NOMO-1 treated with dmso at 0.1 percent for 144 hours (cell line): ENCODE measurements around the gene NCOA3.
"Not testable (repeated sequence)": the region's sequence is repeated elsewhere in the genome, so short reads cannot be mapped to it uniquely, and the experiment has no call there.

Source experiments
- DNase-seq: peaks from one replicate; lab custom pipeline; 2025; ENCODE audit not compliant: unreplicated experiment; lab: John Stamatoyannopoulos, UW

NCOA3 gene

GRCh38 chr20:47534405-47534804, 32.7 kb downstream of the NCOA3 start:
- DNase-seq, result no peak

DNA sequence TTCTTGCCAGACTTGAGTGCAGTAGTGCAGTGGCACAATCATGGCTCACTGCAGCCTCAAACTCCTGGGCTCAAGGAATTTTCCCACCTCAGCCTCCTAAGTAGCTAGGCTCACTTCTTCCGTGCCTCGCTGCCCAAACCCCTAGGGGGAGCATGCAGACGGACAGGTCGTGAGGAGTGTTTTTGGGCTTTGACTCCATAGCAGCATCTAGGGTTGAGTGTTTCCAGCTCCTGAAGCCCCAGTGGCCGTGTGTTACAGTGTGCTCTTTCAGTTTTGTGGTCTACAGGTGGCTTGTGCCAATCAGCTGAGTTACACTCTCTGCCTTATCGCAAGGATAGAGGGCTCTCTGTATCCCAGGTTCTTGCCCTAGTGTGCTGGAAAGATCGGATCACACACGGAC, 33.4 kb downstream of the NCOA3 start:
- DNase-seq, result no peak

DNA sequence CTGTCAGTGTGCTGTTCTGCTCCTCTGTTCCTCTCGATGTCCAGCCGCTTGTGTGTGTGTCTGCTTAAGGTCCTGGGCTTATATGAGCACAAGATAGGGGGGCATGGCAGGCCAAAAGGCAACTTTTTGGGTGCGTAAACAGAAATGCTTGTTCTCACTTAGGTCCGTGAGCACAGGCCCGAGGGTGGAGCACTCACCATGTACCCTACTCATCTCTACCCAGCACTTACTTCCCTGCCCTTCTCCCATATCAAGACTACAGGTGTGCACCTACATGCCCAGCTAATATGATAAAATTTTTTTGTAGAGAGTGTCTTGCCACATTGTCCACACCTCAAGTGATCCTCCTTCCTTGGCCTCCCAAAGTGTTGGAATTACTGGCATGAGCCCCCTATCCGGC, 34.3 kb downstream of the NCOA3 start:
- no peak for DNase-seq

- peak; percentile 54 for DNase-seq
Observed at GRCh38 chr20:47540443-47541354, 39.0 kb downstream of the NCOA3 start.

DNA sequence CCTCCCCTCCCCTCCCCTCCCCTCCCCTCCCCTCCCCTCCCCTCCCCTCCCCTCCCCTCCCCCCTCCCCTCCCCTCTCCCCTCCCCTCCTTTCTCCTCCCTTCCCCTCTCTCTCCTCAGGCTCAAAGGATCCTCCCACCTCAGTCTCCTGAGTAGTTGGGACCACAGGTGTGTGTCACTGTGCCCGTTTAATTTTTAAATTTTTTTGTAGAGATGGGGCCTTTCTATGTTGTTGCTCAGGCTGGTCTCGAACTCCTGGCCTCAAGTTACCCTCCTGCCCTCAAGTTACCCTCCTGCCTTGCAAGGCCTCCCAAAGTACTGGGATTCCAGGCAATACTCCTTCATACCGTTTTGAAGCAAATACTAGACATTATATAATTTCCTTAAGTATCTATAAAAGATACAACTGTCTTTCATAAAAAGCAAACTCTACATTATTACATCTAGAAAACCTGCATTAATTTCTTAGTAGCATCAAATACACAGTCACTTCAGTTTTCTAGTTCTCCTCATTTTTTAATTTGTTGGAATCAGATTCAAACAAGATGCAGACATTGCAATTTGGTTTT, 39.8 kb downstream of the NCOA3 start:
- DNase-seq, result no peak

GRCh38 chr20:47543006-47543431, 41.3 kb downstream of the NCOA3 start:
- no peak for DNase-seq

- DNase-seq, result no peak
Observed at GRCh38 chr20:47544240-47544639, 42.6 kb downstream of the NCOA3 start.

GRCh38 chr20:47544852-47545251, 43.2 kb downstream of the NCOA3 start:
- DNase-seq, result no peak

GRCh38 chr20:47545499-47545898, 43.8 kb downstream of the NCOA3 start:
- DNase-seq, result no peak

GRCh38 chr20:47546184-47547033, 44.7 kb downstream of the NCOA3 start:
- no peak for DNase-seq

GRCh38 chr20:47547034-47547387, 45.3 kb downstream of the NCOA3 start:
- DNase-seq, result no peak

DNA sequence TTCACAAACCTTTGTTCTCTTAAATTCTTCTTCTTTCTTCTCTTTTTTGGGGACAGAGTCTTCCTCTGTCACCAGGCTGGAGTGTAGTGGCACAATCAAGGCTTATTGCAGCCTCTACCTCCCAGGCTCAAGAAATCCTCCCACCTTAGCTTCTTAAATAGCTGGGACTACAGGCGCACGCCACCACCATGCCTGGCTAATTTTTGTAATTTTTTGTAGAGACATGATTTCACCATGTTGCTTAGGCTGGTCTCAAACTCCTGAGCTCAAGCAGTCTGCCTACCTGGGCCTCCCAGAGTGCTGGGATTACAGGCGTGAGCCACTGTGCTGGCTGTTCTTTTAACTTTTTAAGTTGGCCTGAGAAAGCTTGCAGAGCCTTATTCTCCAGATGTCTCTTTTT, 48.0 kb downstream of the NCOA3 start:
- DNase-seq, result no peak

DNA sequence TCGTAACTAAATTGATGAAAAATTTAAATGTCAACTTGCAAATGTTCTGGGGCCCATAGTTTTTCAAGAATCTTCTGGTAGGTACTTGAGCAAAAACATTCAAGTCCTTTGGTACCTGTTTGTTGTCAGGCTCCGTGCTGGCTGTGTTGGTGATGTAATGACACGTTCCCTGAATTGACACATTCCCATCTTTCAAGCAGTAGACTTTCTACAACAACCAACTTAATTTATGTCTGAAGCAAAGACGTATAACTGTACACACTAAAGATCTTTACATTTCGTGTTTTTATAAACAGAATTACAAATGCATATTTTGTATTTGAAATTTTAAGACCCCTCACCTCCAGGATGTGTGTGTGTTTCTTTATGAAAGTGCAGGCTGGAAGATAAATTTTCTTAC, 49.5 kb downstream of the NCOA3 start:
- DNase-seq, result no peak

GRCh38 chr20:47551841-47552240, 50.2 kb downstream of the NCOA3 start:
- DNase-seq, result no peak

DNA sequence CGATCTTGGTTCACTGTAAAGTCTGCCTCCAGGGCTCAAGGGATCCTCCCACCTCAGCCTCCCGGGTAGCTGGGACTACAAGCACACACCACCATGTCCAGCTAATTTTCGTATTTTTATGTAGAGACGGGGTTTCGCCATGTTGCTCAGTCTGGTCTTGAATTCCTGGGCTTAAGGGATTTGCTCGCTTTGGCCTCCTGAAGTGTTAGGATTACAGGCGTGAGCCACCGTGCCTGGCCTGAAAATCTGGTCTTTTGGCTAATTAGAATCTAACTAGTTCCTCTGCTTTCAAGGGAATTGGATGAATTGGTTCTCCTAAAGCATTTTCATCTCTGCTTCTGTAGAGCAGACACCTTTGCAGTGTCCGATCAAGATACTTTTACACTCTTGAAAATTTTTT, 51.3 kb downstream of the NCOA3 start:
- no peak for DNase-seq

GRCh38 chr20:47553594-47554235, 52.0 kb downstream of the NCOA3 start:
- not testable (repeated sequence) for DNase-seq

DNA sequence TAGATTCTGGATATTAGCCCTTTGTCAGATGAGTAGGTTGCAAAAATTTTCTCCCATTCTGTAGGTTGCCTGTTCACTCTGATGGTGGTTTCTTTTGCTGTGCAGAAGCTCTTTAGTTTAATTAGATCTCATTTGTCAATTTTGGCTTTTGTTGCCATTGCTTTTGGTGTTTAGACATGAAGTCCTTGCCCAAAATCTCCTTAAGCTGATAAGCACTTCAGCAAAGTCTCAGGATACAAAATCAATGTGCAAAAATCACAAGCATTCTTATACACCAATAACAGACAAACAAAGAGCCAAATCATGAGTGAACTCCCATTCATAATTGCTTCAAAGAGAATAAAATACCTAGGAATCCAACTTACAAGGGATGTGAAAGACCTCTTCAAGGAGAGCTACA, 52.6 kb downstream of the NCOA3 start:
- not testable (repeated sequence) for DNase-seq

DNA sequence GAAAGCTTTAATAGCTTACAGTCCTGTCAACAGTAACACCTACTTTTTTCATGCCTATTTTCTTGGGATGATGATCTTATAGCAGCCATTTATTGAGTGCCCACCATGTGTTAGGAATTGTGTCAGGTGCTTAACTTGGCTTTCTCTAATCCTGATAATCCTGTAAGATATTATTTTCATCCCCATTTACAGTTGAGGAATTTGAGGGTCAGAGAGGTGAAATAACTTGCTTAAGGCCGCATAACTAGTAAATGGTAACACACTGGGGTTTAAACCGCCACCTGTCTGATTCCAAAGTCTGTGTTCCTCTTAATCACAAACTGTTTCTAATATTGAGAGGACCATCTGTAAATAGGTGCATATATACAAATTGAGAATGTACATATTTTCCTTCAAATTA, 55.5 kb downstream of the NCOA3 start:
- DNase-seq, result no peak

- no peak for DNase-seq
Observed at GRCh38 chr20:47557791-47558190, 56.1 kb downstream of the NCOA3 start.

DNA sequence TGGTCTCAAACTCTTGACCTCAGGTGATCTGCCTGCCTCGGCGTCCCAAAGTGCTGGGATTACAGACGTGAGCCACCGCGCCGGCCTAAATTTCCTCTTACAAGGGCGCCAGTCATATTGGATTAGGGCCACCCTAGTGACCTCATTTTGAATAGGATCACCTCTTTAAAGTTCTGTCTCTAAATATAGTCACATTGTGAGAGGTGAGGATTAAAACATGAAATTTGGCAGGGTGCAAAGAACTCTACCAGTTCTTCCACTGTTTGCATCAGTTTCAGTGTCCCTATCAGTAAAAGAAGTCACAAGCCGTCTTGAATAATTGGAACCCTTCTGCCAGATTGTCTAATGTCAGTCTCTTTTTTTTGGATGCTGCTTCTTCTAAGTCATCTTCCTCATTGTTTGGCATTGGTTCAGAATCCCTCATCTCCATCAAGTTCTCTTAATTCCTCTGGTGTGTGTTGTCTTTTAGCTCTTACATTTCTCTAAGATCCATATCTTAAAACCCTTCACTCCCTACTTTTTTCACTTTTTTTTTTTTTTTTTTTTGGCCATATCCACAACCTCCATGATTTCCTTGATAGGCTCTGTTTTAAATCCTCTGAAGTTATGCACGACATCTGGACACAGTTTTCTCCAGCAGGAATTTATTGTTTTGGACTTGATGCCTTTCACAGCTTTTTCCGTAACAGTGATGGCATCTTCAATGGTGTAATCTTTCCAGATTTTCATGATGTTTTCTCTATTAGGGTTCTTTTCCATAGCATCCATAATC, 56.8 kb downstream of the NCOA3 start:
- no peak for DNase-seq

- no peak for DNase-seq
Observed at GRCh38 chr20:47559141-47559540, 57.5 kb downstream of the NCOA3 start.
